IPS-18c (cell line): Measurements from ENCODE around the gene VTCN1.
"Not testable (repeated sequence)": the region's sequence is repeated elsewhere in the genome, so short reads cannot be mapped to it uniquely, and the experiment has no call there.

Experiments used
- H3K4me3 ChIP-seq: 2 replicates; pipeline ENCODE4 v1.7.0; 2013; ENCODE audit warnings: low read depth, mild to moderate bottlenecking, low read length, moderate library complexity; ENCODE audit not compliant: insufficient read depth
- H3K9me3 ChIP-seq: one replicate; pipeline ENCODE4 v1.6.1; 2013; ENCODE audit warnings: mild to moderate bottlenecking, low read length, moderate library complexity; ENCODE audit not compliant: control insufficient read depth, insufficient read depth

VTCN1 gene, protein sequence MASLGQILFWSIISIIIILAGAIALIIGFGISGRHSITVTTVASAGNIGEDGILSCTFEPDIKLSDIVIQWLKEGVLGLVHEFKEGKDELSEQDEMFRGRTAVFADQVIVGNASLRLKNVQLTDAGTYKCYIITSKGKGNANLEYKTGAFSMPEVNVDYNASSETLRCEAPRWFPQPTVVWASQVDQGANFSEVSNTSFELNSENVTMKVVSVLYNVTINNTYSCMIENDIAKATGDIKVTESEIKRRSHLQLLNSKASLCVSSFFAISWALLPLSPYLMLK

DNA sequence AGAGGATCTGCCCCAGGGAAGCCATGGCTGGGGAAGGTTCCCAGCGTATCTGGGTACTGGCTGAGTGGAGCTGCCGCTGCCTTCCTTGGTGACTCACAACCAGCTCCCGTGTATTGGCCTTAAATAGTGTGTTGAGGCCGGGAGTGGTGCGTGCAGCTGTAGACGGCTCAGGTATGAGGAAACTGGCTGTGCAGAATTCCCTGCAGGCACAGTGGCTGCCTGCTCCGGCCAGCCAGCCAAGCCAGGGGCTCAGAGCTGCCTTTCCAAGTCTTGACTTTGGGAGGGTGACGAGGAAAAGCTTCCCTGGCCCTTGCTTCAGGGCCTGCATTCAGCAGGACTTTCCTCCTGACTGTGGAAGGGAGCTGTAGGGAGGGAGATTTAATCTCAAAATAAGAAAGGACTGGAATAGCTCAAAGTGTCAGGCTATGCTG, at the start of gene VTCN1:
Gene VTCN1 (minus strand): TSS at position 97 of the 431 bp plus-strand sequence. CDS start 72 bp downstream, at position 25.
- no peak within 1 kb of the TSS for H3K4me3 ChIP-seq

DNA sequence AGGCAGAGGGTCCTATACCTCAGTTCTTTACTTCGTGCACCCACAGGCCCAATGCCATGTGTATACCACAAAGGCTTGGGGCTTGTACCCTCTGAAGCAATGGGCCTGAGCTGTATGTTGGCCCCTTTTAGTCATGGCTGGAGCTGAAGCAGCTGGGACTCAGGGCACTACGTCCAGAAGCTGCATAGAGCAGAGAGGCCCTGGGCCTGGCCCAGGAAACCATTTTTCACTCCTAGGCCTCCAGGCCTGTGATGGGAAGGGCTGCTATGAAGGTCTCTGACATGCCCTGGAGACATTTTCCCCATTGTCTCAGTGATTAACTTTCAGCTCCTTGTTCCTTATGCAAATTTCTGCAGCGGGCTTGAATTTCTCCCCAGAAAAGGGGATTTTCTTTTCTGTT, 48.1 kb upstream of the VTCN1 start:
- H3K4me3 ChIP-seq, result no peak overlapping the region
- H3K9me3 ChIP-seq, result peaks cover 15% of the 10 kb centered on the region

More for the DNA sequence above, at the start of gene VTCN1:
- no peaks in the 10 kb centered on the region for H3K9me3 ChIP-seq

DNA sequence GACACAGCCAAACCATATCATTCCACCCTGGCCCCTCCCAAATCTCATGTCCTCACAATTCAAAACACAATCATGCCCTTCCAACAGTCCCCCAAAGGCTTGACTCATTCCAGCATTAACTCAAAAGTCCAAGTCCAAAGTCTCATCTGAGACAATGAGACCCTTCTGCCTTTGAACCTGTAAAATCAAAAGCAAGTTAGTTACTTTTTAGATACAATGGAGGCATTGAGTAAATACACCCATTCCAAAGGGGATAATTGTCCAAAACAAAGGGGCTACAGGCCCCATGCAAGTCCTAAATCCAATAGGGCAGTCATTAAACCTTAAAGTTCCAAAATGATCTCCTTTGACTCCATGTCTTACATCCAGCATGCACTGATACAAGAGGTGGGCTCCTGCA, 47.3 kb upstream of the VTCN1 start:
- not testable (repeated sequence) for H3K4me3 ChIP-seq
- peaks cover 15% of the 10 kb centered on the region for H3K9me3 ChIP-seq

DNA sequence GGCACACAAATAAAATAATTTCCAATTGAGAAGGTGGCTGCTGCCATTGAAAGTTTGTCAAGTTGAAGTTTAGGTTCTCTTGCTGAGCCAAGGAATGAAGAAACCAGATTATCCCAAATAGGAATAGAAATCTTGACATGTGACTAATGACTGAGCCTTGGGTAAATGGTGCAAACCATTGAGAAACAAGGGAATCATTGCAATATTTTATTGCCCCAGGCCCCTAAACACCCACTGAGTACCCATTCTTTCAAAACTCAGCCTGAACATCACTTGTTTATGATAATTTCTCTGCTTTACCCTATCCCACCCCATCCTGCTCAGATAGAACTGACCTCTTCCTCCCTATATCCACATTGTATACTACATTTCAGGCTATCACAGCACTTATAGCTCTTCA, 46.6 kb upstream of the VTCN1 start:
- H3K9me3 ChIP-seq, result peaks cover 15% of the 10 kb centered on the region
- H3K4me3 ChIP-seq, result no peak overlapping the region

DNA sequence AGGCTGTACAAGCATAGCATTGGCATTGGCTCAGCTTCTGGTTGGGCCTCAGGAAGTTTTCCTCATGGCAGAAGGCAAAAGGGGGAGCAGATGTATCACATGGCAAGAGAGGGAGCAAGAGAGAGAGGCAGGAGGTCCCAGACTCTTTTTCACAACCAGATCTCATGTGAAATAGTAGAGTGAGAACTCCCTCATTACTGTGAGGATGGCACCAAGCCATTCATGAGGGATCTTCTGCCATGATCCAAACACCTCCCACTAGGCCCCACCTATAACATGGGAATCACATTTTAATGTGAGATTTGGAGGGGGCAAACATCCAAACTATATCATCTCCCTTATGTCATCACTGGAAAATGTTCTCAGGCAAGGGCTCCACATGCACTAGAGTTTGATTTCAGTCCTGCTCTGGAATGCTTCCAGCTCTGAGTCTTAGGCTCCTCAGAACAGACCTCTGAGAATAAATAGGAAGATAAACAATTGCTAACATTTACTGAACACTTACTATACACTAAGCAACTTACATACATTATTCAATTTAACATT, 39.4 kb upstream of the VTCN1 start:
- H3K9me3 ChIP-seq, result peaks cover 3% of the 10 kb centered on the region
- no peak overlapping the region for H3K4me3 ChIP-seq

DNA sequence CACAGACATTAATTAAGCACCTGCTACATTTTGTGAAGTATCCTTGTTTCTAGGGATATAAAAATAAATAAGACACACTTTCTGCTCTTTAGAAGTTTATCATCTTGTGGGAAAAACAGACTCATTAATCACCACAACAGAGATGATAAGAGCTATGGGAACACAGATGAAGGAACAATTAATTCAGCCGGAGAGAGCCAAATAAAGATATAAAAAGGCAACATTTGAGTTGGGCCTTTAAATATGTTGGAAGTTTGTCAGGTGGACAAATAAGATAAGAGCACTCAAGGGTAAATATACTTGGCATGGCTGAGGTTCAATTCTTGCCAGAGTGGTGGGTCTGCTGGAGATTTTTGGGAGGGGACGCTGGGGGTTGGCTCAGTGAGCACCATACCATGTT, 34.2 kb upstream of the VTCN1 start:
- no peak overlapping the region for H3K4me3 ChIP-seq
- peaks cover 2% of the 10 kb centered on the region for H3K9me3 ChIP-seq

DNA sequence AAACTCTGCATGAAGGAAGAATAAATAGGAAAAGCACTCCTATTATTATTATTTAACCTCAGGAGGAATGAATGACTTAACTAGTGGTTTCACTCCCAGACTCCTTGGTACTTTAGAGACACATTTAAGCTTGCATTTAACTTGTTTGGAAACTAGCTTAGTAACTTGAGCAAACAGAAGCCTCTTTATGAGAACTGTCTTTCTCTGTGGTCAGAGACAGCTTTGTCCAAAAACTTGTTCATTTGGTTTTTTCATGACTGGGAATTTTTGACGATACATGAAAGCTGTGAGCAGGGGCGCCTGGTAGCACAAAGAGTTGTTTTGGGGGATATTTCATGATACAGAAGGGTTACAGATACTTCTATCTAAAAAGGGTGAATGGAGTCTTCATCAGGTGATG, 33.6 kb upstream of the VTCN1 start:
- Histone ChIP-seq H3K4me3 (no peak overlapping the region), H3K9me3 (no peaks in the 10 kb centered on the region)

DNA sequence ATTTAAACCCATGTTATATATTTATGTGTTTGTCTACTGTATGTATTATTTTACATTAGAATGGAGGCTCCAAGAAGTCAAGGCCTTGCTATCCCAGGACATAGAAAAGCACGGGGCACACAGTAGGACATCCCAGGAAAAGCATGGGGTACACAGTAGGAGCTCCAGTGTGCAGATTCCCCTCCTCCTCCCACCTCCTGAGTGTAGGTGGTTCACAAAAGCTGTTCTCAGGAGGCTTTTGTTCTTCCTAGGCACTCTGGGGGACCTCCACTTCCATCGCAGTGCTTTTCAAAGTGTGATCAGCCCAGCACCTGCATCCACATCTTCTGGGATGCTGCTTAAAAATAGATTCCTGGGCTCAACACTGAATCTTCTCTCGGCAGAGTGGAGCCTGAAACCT, 30.8 kb upstream of the VTCN1 start:
- H3K9me3 ChIP-seq, result no peaks in the 10 kb centered on the region
- no peak overlapping the region for H3K4me3 ChIP-seq

DNA sequence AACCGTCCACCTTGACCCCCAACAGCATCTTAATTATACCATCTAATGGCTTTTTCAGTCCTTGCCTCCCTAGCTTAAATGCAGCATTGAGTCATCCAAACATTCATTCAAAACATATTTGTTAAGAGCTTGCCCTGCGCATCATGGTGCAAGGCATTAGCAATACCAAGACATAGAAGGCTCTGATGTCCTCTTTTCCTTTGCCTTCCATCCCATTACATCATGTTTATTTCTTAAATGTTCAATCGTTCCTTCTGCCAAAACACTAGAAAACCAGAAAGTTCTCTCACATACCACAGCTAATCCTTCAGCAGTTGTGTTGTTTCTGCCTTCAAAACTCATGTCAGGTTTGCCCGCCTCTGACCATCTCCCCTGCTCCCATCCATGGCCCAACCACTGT, 29.8 kb upstream of the VTCN1 start:
- H3K9me3 ChIP-seq, result no peaks in the 10 kb centered on the region
- H3K4me3 ChIP-seq, result no peak overlapping the region

DNA sequence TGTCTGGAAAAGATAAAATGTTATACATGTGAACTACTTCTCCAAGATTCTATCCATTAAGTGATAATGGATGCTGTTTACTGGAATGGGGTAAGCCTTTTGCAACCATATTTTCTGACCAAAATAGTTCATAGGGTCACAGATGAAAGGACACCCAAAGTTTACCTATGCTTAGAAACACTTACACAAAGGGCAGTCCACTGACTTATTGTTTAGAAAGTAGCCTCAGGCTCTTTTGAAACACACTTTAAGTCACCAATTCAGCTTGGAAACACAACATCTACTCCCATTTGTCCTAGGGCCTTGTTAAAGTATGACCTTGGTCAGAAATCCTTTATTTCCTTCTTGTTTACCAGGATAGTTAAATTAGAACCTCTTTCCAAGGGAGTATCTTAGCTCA, 28.7 kb upstream of the VTCN1 start:
- Histone ChIP-seq H3K9me3 (no peaks in the 10 kb centered on the region), H3K4me3 (no peak overlapping the region)

DNA sequence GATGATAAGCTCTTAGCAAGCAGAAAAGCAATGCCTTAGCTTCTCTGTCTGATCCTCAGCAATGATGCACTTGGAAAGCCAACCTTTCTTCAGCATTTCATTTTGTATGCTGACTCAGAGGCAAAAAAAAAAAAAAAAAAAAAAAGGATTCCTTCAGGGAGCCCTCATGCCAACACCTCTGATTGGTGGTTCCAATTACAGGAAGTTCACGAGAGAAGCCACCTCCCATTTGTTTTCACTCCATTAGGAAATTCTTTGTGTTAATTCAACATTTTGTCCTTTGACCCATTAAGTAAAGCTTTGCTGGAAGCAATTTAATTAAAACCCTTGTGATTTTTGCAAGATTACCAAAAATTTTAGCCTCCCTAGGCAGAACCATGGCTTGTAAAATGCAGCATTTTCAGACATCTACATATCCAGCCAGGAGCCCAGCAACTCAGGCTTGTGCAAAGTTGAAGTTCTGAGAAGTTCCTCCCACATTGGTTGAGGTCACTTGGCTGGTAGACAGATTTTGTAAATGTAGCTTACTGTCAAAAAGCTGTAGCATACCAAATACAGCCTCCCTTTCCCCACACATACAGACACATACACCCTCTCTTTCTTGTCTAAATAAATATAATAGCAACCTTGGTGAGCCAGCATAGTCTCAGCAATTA, 27.1 kb upstream of the VTCN1 start:
- H3K4me3 ChIP-seq, result no peak overlapping the region
- no peaks in the 10 kb centered on the region for H3K9me3 ChIP-seq

DNA sequence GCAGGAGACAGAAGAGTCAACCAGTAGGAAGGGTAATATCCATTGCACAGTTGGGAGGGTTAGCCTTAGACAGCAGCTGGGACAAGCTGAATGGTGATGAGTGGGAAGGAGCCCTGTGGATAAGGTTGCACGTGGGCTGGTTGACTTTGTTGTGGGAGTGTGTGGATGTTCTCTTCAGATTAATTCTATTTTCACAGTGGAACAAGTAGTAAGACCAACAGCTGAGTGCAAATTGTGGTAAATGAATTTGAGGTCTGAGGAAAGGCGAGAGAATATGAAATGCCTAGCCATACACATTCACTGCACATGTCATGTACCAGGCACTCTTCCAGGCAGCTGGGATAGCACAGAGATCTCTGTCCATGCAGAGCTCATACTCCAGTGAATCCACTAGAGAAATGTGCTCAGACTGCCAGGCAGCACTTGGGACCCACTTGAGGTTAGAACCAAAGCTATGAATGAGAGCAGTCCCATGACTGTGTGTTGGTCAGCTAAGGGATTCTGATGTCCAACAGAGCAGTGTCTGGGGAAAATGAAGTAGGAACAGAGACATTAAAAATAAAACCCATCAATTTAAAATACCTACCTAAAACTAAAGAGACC, 25.2 kb upstream of the VTCN1 start:
- H3K4me3 ChIP-seq, result no peak overlapping the region

DNA sequence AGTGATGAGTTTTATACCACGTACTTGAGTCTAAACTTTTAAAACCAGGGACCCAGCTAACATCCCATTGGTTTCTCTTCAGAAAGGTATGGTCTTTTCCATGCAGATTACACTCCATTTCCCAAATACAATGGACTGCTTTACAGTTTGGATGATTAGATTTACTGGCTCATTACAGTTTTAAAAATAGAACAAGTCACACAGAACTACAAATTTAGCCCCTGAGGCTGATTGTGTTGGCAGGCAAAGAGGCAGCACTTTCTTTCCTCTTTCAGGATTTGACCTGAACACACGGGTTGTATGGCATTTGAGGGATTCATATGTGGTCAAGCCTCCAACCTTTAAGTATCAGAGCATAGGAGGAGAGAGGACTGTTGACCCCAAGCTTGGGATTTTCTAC, 21.8 kb upstream of the VTCN1 start:
- Histone ChIP-seq H3K9me3 (no peaks in the 10 kb centered on the region), H3K4me3 (no peak overlapping the region)

More for the DNA sequence above, 25.2 kb upstream of the VTCN1 start:
- no peaks in the 10 kb centered on the region for H3K9me3 ChIP-seq

DNA sequence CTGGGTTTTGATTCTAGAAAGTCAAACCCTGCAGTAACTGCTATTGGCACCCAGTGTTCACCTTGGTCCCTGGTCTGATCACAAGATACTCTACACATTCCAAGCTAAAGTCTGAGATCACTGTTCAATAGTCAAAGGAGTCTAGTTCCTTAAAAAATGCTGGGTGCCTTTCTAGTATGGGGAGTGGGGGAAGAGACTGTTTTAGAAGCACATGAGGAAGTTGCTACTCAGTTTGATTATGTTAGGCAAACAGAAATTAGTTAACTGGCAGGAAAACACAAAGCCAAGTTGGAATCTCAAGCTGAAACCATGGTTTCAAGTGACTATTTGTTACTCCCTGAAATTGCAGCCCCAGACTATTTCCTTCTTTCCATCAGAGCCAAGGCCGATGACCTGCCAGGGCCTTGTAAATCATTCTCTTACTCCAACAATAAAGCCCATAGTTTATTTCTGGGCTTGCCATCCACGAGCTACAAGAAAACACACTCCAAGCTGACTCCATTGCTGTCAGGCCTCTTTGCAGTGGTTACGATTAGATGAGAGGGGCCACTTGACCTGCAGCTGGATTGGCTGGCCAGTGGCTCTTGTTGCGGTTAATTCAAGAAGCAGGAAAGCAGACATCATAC, 21.1 kb upstream of the VTCN1 start:
- Histone ChIP-seq H3K9me3 (no peaks in the 10 kb centered on the region), H3K4me3 (no peak overlapping the region)

DNA sequence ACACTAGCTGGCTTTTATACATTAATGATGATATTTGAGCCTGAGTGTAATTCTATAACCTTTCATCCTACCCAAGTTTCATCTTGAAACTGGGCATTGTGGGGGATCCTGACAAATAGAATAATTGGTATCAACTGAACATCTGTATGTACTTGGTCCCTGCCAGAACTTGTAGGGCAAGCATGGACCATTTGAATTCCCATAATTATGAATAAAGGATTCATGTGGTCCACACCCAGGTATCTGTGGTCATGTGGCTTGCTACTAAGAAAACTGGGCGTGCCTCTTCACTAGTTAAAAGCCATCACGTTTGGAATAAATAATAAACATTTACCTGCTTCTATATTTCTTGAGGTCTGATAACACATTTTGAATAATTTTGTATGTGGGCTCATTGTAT, 20.6 kb upstream of the VTCN1 start:
- Histone ChIP-seq H3K9me3 (no peaks in the 10 kb centered on the region), H3K4me3 (no peak overlapping the region)

DNA sequence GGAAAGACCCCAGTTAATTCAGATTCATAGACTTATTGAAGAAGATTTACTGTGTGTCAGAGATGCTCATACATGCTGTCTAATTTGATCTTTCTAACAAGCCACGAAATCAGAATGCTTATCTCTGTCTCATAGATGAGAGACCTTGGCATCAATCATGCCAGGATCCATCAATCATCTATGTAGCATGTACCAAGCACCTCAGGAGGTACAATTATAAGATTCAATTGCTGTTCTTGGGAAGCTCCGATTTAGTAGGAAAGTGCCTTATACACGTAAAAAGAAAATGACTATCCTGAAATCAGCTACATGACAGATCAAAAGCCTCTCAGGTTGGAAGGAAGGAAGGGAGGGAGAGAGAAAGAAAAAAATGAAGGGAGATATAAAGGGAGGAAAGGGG, 18.5 kb upstream of the VTCN1 start:
- Histone ChIP-seq H3K4me3 (no peak overlapping the region), H3K9me3 (peaks cover 1% of the 10 kb centered on the region)

DNA sequence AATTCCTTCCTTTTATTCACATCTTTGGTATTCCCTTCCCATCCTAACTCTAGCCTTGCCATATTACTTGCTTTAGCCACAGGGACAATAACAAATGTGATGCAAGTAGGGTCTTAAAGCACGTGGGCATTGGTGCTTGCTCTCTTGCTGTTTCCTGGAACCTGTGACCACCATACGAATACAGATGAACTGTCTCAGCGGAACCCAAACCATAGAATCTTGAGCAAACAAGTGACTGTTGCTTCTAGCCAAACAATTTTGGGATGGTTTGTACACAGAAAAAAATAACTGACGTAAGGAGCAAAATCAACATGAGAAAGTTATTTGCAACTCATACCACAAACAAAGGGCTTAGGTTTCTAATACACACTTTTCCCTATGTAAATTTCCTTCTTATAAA, 15.2 kb upstream of the VTCN1 start:
- peaks cover 2% of the 10 kb centered on the region for H3K9me3 ChIP-seq

DNA sequence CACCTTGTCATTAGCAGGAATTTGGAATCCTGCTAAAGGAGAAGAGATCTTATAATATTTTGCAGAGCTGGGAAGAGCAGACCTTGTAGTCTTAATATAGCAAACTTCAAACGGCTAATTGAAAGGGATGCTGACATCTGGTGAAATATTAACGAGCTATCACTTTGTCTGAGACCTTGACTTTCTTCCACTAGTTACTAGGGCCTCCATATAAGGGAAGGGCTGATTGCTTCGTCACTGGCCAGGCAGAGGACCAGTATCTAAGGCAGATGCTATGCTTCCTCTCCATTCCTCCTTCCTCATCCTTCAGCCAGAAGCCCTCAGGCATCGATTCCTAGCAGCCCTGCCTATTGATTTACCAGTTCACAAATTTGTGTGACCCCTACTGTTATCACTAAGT, 6.0 kb upstream of the VTCN1 start:
- peaks cover 3% of the 10 kb centered on the region for H3K9me3 ChIP-seq
- no peak overlapping the region for H3K4me3 ChIP-seq

More for the DNA sequence above, 15.2 kb upstream of the VTCN1 start:
- no peak overlapping the region for H3K4me3 ChIP-seq
